ENCODE data around the gene COL17A1.

Gene COL17A1

DNA sequence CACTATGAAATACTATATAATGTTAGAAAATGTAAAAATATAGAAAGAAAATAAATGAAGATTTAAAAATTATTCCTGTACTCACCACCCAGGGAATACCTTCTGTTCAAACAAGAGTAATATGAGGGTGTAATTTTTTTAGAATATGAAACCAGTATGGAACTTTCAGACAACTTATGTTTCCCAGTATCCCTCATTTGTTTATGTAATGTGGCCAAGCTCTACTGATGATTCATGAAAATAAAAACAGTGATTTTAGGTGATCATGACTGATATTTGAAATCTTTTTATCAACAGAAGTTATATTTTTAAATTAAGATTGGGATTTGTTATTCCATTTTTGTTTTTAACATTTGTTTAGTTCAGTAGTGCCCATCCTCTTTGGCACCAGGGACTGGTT, 100.0 kb downstream of the COL17A1 start:
- TF ChIP-seq, protein P1, sequence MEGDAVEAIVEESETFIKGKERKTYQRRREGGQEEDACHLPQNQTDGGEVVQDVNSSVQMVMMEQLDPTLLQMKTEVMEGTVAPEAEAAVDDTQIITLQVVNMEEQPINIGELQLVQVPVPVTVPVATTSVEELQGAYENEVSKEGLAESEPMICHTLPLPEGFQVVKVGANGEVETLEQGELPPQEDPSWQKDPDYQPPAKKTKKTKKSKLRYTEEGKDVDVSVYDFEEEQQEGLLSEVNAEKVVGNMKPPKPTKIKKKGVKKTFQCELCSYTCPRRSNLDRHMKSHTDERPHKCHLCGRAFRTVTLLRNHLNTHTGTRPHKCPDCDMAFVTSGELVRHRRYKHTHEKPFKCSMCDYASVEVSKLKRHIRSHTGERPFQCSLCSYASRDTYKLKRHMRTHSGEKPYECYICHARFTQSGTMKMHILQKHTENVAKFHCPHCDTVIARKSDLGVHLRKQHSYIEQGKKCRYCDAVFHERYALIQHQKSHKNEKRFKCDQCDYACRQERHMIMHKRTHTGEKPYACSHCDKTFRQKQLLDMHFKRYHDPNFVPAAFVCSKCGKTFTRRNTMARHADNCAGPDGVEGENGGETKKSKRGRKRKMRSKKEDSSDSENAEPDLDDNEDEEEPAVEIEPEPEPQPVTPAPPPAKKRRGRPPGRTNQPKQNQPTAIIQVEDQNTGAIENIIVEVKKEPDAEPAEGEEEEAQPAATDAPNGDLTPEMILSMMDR (IDR thresholded peaks at IDR 0.05; ENCODE audit: low read depth, low read length): no peak
- no peak overlapping the region for H3K4me3 ChIP-seq (replicated peaks in 1 of 2; ENCODE audit: low read depth in 2 of 2, low read length in 2 of 2)
- peak in 1 of 2 donors; percentile 46 for DNase-seq (ENCODE audit: low read depth in 2 of 2)

DNA sequence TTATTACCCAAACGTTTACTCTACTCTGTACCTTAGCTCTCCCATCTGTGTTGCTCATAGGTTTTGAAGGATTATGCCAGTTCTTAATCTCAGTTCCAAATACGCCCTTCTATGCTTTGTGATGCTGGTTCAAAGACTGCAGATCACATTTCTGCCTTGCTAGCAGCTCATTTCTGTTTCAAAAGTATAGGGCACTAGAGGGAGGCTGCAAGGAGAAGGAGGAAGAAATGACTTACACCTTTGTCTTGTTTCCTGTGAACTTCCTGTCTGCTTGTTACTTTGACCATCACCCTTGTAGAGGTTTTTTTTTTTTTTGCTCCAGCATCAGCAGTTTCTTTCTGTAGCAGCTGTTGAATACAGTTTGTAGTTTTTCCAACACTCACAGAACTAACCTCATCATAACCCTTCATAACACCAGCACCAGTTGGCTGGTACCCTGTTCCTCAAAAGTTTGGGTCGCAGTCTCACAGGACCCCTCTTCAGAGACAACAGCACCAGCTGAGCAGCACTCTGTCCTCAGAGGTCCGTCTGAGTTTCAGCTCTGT, 102.2 kb downstream of the COL17A1 start:
- TF ChIP-seq, protein P1 (IDR thresholded peaks at IDR 0.05; ENCODE audit: low read depth, low read length): no peak
- no peak overlapping the region for H3K4me3 ChIP-seq (replicated peaks in 1 of 2; ENCODE audit: low read depth in 2 of 2, low read length in 2 of 2)
- peak; percentile 22 to 26 for DNase-seq (ENCODE audit: low read depth in 2 of 2)

DNA sequence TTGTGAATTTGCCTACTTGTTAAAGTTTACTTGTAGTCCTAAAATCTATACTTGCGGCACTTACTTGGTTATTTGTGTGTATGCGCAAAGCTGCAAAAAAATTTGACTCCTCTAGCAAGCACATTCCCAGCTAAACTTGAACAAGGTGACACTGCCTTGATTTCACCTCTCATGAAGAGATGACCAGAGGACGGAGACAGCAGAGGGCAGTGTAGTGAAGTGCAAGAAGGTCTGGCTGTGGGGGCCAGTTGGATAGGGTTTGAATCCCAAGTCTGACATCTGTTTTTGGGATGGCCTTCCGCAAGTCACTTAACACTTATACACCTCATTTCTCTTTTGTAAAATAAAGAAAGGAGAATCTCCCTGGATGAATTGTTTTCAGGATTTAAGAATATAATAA, 103.0 kb downstream of the COL17A1 start:
- DNase-seq (ENCODE audit: low read depth in 2 of 2): peak in 1 of 2 donors; percentile 21
- TF ChIP-seq, protein P1 (IDR thresholded peaks at IDR 0.05; ENCODE audit: low read depth, low read length): peak; percentile 19
- H3K4me3 ChIP-seq (replicated peaks in 1 of 2; ENCODE audit: low read depth in 2 of 2, low read length in 2 of 2): no peak overlapping the region

Measured in cardiac fibroblast (primary cell).